Mesenchymal stem cell (in vitro differentiated cells and primary cell): Measurements from ENCODE around the gene MST1.
A peak's percentile ranks its signal among the peaks of the same experiment; 100 is the strongest.

Source experiments
- DNase-seq: peaks from one replicate; pipeline ENCODE4 v3.0.0-alpha.2; 2013
- H2AFZ ChIP-seq: one replicate; pipeline ENCODE4 v1.6.1; 2013; ENCODE audit warnings: low read depth, mild to moderate bottlenecking, control low read depth, inconsistent platforms, low read length, moderate library complexity
- H2AK5ac ChIP-seq: 2 replicates; pipeline ENCODE4 v1.6.1; 2013; ENCODE audit warnings: low read length, moderate library complexity, mild to moderate bottlenecking, inconsistent platforms; ENCODE audit not compliant: severe bottlenecking
- H2BK120ac ChIP-seq: one replicate; pipeline ENCODE4 v1.6.1; 2013; ENCODE audit warnings: low read depth, mild to moderate bottlenecking, inconsistent platforms, low read length, moderate library complexity
- H2BK12ac ChIP-seq, 2 experiments: one replicate each; pipeline ENCODE4 v1.6.1; 2013; ENCODE audit warnings: inconsistent platforms in 2 of 2, low read length in 2 of 2, mild to moderate bottlenecking in 2 of 2, moderate library complexity in 2 of 2, control low read depth in 1 of 2
- H2BK15ac ChIP-seq: one replicate; pipeline ENCODE4 v1.6.1; 2013; ENCODE audit warnings: mild to moderate bottlenecking, low read depth, inconsistent platforms; ENCODE audit not compliant: poor library complexity, severe bottlenecking
- H2BK5ac ChIP-seq: 2 replicates; pipeline ENCODE4 v1.6.1; 2013; ENCODE audit warnings: low read depth, mild to moderate bottlenecking, low read length, control low read depth, inconsistent platforms; ENCODE audit not compliant: poor library complexity, severe bottlenecking
- H3K14ac ChIP-seq, 2 experiments: one replicate each; pipeline ENCODE4 v1.6.1; 2013; ENCODE audit warnings: inconsistent platforms in 2 of 2, low read length in 2 of 2, control low read depth in 1 of 2, mild to moderate bottlenecking in 1 of 2, moderate library complexity in 1 of 2
- H3K18ac ChIP-seq, 2 experiments: one replicate each; pipeline ENCODE4 v1.6.1; 2013; ENCODE audit warnings: inconsistent platforms in 2 of 2, low read length in 2 of 2, control low read depth in 1 of 2, low read depth in 1 of 2, mild to moderate bottlenecking in 1 of 2
- H3K23ac ChIP-seq, 2 experiments: one replicate each; pipeline ENCODE4 v1.6.1; 2013; ENCODE audit warnings: inconsistent platforms in 2 of 2, low read length in 2 of 2, mild to moderate bottlenecking in 2 of 2, moderate library complexity in 2 of 2, control low read depth in 1 of 2
- H3K27ac ChIP-seq: 2 replicates; pipeline ENCODE4 v1.5.1; 2013; ENCODE audit warnings: mild to moderate bottlenecking, moderate library complexity, low read length, control low read depth, inconsistent platforms; ENCODE audit not compliant: poor library complexity, severe bottlenecking
- H3K27me3 ChIP-seq, 2 experiments: 2 replicates each; pipeline versions ENCODE4 v1.6.1 to v1.7.0; 2013; ENCODE audit warnings: low read length in 2 of 2, mild to moderate bottlenecking in 2 of 2, moderate library complexity in 2 of 2, control low read depth in 1 of 2, inconsistent platforms in 1 of 2; ENCODE audit not compliant: control insufficient read depth in 1 of 2, insufficient read depth in 1 of 2
- H3K36me3 ChIP-seq, 2 experiments: 2 replicates each; pipeline versions ENCODE4 v1.6.1 to v1.7.0; 2013; ENCODE audit warnings: low read length in 2 of 2, control low read depth in 1 of 2, inconsistent platforms in 1 of 2, low read depth in 1 of 2, mild to moderate bottlenecking in 1 of 2; ENCODE audit not compliant: insufficient read depth in 2 of 2, control insufficient read depth in 1 of 2
- H3K4ac ChIP-seq, 2 experiments: one replicate each; pipeline ENCODE4 v1.6.1; 2013; ENCODE audit warnings: inconsistent platforms in 2 of 2, low read length in 2 of 2, mild to moderate bottlenecking in 2 of 2, moderate library complexity in 2 of 2, control low read depth in 1 of 2, low read depth in 1 of 2
- H3K4me1 ChIP-seq: 2 replicates; pipeline ENCODE4 v1.6.1; 2013; ENCODE audit warnings: low read depth, low read length, control low read depth; ENCODE audit not compliant: control insufficient read depth, insufficient read depth
- H3K4me2 ChIP-seq: 2 replicates; pipeline ENCODE4 v1.6.1; 2013; ENCODE audit warnings: low read length, mild to moderate bottlenecking, inconsistent platforms; ENCODE audit not compliant: poor library complexity, severe bottlenecking
- H3K4me3 ChIP-seq, 2 experiments: 2 replicates each; pipeline versions ENCODE4 v1.5.1 to v1.7.0; 2013; ENCODE audit warnings: low read length in 2 of 2, mild to moderate bottlenecking in 2 of 2, control low read depth in 1 of 2, low read depth in 1 of 2; ENCODE audit not compliant: insufficient read depth in 1 of 2
- H3K79me1 ChIP-seq: replicated peaks from 2 replicates; pipeline ENCODE4 v1.6.1; 2013; ENCODE audit warnings: mild to moderate bottlenecking, control low read depth, low read length, inconsistent platforms; ENCODE audit not compliant: poor library complexity, severe bottlenecking
- H3K9ac ChIP-seq: 2 replicates; pipeline ENCODE4 v1.7.0; 2013; ENCODE audit warnings: mild to moderate bottlenecking, low read length, moderate library complexity
- H3K9me3 ChIP-seq: 2 replicates; pipeline ENCODE4 v1.7.0; 2013; ENCODE audit warnings: mild to moderate bottlenecking, low read length; ENCODE audit not compliant: control insufficient read depth
- H4K8ac ChIP-seq: one replicate; pipeline ENCODE4 v1.6.1; 2013; ENCODE audit warnings: inconsistent platforms, mild to moderate bottlenecking, low read length, moderate library complexity
- H4K91ac ChIP-seq: one replicate; pipeline ENCODE4 v1.6.1; 2013; ENCODE audit warnings: mild to moderate bottlenecking, low read length, inconsistent platforms
- WGBS: methylation state at CpG from one replicate; pipeline ENCODE4 v1.1.7; 2013; ENCODE audit warnings: mixed read lengths; 5-methylcytosine and 5-hydroxymethylcytosine counted together

Gene MST1

DNA sequence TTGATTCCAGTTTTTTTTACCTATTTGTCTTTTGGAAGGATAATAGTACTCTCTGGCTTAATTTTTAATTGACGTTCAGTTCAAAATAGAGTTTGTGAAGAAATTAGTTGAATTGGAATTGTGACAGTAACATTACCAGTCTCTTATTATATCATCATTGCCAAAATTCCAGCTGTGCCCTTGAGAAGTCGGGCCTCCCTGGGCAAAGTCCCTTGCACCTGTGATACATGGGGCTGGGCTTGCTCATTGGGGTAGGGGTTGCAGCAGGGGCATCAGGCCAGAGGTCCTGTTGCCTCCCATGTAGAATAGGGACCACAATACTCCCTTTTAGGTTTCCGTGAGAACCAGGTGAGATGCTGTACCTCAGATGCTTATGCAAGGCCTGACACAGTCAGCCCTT, 43.0 kb downstream of the MST1 start:
- H4K91ac ChIP-seq = no peak overlapping the region
- no peaks in the 10 kb centered on the region for H3K79me1 ChIP-seq
- no peak overlapping the region for H2AK5ac ChIP-seq
- H3K27ac ChIP-seq = no peak overlapping the region
- H2BK120ac ChIP-seq = no peak overlapping the region
- H4K8ac ChIP-seq = no peak overlapping the region
- no peak overlapping the region for H2BK12ac ChIP-seq
- H3K23ac ChIP-seq = no peak overlapping the region
- no peak overlapping the region for H3K4me3 ChIP-seq
- H3K18ac ChIP-seq = no peak overlapping the region
- no peak overlapping the region for H2BK5ac ChIP-seq
- no peak for DNase-seq
- peaks cover 7 to 32% of the 10 kb centered on the region in 2 experiments for H3K27me3 ChIP-seq
- H3K36me3 ChIP-seq = no peaks in the 10 kb centered on the region
- no peaks in the 10 kb centered on the region for H3K9me3 ChIP-seq
- no peak overlapping the region for H2AFZ ChIP-seq
- H2BK15ac ChIP-seq = no peak overlapping the region
- no peak overlapping the region for H3K14ac ChIP-seq
- WGBS = 83% methylated on average over 2 of the region's 3 CpGs
- no peak overlapping the region for H3K4me2 ChIP-seq
- no peak overlapping the region for H3K9ac ChIP-seq
- H3K4ac ChIP-seq = no peak overlapping the region
- peaks cover 11% of the 10 kb centered on the region for H3K4me1 ChIP-seq

DNA sequence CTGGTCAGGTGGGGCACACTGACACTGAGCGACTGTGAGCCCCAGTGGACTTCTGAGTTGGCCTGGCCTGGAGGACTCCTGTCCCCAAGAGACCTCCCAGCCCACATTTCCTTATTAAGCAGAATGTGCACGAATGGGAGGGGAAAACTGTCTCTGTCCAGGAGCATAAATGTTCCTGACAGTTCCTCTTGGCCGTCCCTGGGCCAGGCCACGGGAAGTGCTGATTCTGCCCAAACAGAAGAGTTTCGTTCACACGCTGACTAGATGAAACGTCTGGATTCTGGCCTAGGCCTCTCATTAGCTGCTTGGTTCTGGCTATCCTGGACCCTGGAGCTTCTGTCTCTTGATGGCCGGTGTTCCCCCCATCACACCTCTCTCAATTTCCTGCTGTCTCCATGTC, 44.6 kb downstream of the MST1 start:
- Histone ChIP-seq H2AK5ac (no peak overlapping the region), H3K4me1 (peaks cover 10% of the 10 kb centered on the region), H3K27ac (no peak overlapping the region), H3K18ac (no peak overlapping the region), H3K4ac (no peak overlapping the region), H3K4me2 (no peak overlapping the region), H2BK15ac (no peak overlapping the region), H3K27me3 (peaks cover 9 to 34% of the 10 kb centered on the region in 2 experiments), H3K9ac (no peak overlapping the region), H2BK12ac (no peak overlapping the region), H3K79me1 (no peaks in the 10 kb centered on the region), H3K36me3 (no peaks in the 10 kb centered on the region), H4K91ac (no peak overlapping the region), H3K4me3 (no peak overlapping the region), H3K14ac (no peak overlapping the region), H3K23ac (no peak overlapping the region), H2AFZ (no peak overlapping the region), H3K9me3 (no peaks in the 10 kb centered on the region), H2BK5ac (no peak overlapping the region), H4K8ac (no peak overlapping the region), H2BK120ac (no peak overlapping the region)
- DNase-seq = no peak
- 73% methylated on average over 8 of the region's 8 CpGs for WGBS

GRCh38 chr3:49642708-49643145, 46.5 kb downstream of the MST1 start:
- Histone ChIP-seq H2BK5ac (no peak overlapping the region), H3K79me1 (no peaks in the 10 kb centered on the region), H4K8ac (no peak overlapping the region), H3K36me3 (no peaks in the 10 kb centered on the region), H3K9me3 (no peaks in the 10 kb centered on the region), H4K91ac (no peak overlapping the region), H3K4me1 (peaks cover 8% of the 10 kb centered on the region), H3K27me3 (peaks cover 12 to 42% of the 10 kb centered on the region in 2 experiments), H3K4me2 (no peak overlapping the region), H2AK5ac (no peak overlapping the region), H3K23ac (no peak overlapping the region), H3K9ac (no peak overlapping the region), H2BK12ac (no peak overlapping the region), H3K4me3 (no peak overlapping the region), H2BK15ac (no peak overlapping the region), H3K14ac (no peak overlapping the region), H2BK120ac (no peak overlapping the region), H3K27ac (no peak overlapping the region), H2AFZ (no peak overlapping the region), H3K4ac (no peak overlapping the region), H3K18ac (no peak overlapping the region)
- 79% methylated on average over 9 of the region's 9 CpGs for WGBS
- no peak for DNase-seq

DNA sequence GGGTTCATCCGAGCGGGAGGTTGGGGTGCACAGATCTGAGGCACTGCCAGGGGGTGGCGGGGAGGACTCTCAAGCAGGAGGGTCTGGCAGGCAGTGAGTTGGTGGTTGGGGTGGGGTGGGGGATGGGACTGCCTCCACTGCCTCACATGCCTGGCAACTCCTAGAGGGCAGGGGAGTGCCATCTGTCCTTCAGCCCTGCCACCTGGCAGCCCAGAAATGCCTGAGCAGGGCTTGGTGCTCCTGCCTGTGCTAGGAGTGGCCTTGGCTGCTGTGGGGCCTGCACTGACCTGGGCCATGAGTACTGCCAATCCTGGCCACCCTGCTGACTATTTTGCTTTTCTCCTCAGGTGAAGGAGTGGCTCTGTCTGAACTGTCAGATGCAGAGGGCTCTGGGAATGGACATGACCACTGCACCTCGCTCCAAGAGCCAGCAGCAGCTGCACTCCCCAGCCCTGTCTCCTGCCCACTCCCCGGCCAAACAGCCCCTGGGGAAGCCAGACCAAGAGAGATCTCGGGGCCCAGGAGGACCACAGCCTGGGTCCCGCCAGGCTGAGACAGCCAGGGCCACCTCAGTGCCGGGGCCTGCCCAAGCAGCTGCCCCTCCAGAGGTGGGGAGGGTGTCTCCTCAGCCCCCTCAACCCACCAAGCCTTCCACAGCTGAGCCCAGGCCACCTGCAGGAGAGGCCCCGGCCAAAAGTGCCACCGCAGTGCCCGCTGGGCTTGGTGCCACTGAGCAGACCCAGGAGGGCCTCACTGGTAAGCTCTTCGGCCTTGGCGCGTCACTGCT, 47.2 kb downstream of the MST1 start:
- DNase-seq = no peak
- H3K79me1 ChIP-seq = no peaks in the 10 kb centered on the region
- no peak overlapping the region for H2BK12ac ChIP-seq
- peak overlapping the region in 1 of 2 experiments; percentile 64 for H3K23ac ChIP-seq
- no peak overlapping the region for H2AFZ ChIP-seq
- H3K14ac ChIP-seq = no peak overlapping the region
- no peak overlapping the region for H3K18ac ChIP-seq
- no peak overlapping the region for H3K4me2 ChIP-seq
- H4K91ac ChIP-seq = peak overlapping the region; percentile 63
- H3K27ac ChIP-seq = no peak overlapping the region
- WGBS = 79% methylated on average over 14 of the region's 14 CpGs
- no peaks in the 10 kb centered on the region for H3K9me3 ChIP-seq
- H3K4me3 ChIP-seq = no peak overlapping the region
- H2BK120ac ChIP-seq = no peak overlapping the region
- no peak overlapping the region for H2AK5ac ChIP-seq
- H3K9ac ChIP-seq = no peak overlapping the region
- H4K8ac ChIP-seq = no peak overlapping the region
- no peaks in the 10 kb centered on the region for H3K36me3 ChIP-seq
- H2BK15ac ChIP-seq = no peak overlapping the region
- H3K27me3 ChIP-seq = peaks cover 12 to 46% of the 10 kb centered on the region in 2 experiments
- no peak overlapping the region for H3K4ac ChIP-seq
- H3K4me1 ChIP-seq = peaks cover 8% of the 10 kb centered on the region
- H2BK5ac ChIP-seq = no peak overlapping the region
